HG03175 (cell line): Measurements from ENCODE around the gene NPEPL1.
"Not testable (repeated sequence)": the region's sequence is repeated elsewhere in the genome, so short reads cannot be mapped to it uniquely, and the experiment has no call there.

ENCODE experiments used
- ATAC-seq: cut with Tn5 transposase; IDR thresholded peaks from one replicate; pipeline ENCODE4 v1.9.1; 2021; ENCODE audit warnings: mild to moderate bottlenecking, moderate library complexity; ENCODE audit not compliant: unreplicated experiment

NPEPL1 gene

GRCh38 chr20:58755062-58755697 lies 62.6 kb downstream of the NPEPL1 start:
- ATAC-seq = no peak

GRCh38 chr20:58755766-58756449 lies 63.3 kb downstream of the NPEPL1 start:
- no peak for ATAC-seq

DNA sequence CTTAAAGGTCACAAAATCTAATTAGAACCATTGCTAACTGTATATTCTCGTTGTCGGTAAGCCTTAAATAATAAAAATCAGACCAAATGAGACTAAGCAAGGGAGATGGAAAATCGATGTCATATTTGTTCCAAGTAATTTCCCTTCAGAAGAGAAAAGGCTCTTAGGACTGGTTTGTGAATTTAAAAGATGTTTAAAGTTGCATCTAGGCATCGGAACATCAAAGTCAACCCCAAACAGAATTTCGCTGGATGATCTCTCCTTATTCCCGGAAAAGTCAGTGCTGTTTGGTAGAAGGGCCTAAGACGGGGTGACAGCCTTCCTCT lies 63.8 kb downstream of the NPEPL1 start:
- no peak for ATAC-seq

DNA sequence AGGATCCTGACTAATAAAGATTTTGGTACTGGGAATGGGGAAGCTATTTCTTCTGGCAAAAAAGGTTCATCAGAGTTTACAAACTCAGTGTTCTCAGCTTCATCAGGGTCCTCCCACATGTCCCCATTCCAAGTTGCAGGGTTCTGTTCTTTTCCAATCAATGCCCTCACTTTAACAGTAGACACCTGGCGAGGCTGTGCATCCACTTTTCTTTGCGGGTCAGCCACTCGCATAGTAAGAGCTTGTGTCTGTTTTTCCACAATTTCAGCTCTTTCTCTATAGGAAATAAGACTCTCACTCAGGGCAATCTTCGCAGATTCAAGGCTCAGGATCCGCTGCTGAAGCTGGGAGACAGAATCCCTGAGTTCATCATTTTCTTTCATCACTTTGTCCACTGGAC lies 65.0 kb downstream of the NPEPL1 start:
- ATAC-seq = not testable (repeated sequence)

DNA sequence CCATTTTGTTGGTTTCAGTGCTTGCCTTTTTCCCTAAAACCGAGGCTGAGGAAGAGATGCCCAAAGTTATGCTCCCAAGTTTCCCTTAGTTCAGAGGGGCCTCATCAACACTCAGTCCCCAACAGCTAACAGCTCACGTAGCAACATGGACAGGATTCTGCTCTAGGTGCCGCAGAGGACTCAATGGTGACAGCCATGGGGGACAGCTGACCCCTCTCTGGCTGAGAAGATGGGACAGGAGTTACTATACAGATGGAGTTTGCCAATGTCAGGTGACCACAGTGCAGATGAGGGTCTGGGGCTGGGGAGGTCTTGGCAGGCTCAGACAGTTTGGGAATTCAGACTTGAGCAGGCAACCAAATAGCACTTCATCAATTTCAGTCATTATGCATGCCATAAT lies 67.3 kb downstream of the NPEPL1 start:
- ATAC-seq = no peak

- ATAC-seq = no peak
These were observed 68.3 kb downstream of the NPEPL1 start for GRCh38 chr20:58760856-58761255.

DNA sequence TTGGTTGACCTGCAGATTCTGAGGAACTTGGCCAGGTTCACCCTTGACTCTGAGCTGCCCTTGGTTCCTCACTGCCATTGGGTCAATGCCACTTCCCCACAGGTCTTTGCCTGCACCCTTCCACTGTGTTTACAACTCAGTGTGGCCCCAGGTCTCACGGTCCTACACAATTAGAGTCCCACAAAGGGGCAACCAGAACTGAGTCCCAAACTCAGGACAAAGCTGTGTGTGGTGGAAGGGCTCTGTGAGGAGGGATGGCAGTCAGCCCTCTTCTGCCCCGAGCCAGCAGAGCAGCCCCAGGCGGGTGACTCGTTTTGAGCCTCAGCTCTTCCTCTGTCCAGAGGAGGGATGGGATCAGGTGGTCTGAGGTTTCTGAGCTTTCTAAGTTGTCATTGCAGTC lies 69.5 kb downstream of the NPEPL1 start:
- no peak for ATAC-seq

GRCh38 chr20:58763076-58763475 lies 70.5 kb downstream of the NPEPL1 start:
- ATAC-seq = no peak
